Large intestine (tissue), 3 donors: ENCODE results near the gene FSTL4. TPM values are rescaled to one million over a fixed set of nuclear protein-coding genes. Genes with fewer than 3 reads are reported as not detected.
A peak's percentile ranks its signal among the peaks of the same experiment; 100 is the strongest.

ENCODE experiments used
- DNase-seq, 2 donors: peaks; one replicate each; pipeline versions ENCODE4 v3.0.0 to v3.0.0-alpha.2; 2013
- H3K27ac ChIP-seq: one replicate; pipeline ENCODE4 v1.5.1; 2013; ENCODE audit warnings: low read length
- H3K27me3 ChIP-seq: 2 replicates; pipeline ENCODE4 v1.6.1; 2013; ENCODE audit warnings: low read length; ENCODE audit not compliant: control insufficient read depth, insufficient read depth
- H3K36me3 ChIP-seq: 2 replicates; pipeline ENCODE4 v1.6.1; 2013; ENCODE audit warnings: low read length; ENCODE audit not compliant: control insufficient read depth, insufficient read depth
- H3K4me1 ChIP-seq: one replicate; pipeline ENCODE4 v1.6.1; 2013; ENCODE audit warnings: low read length; ENCODE audit not compliant: control insufficient read depth, insufficient read depth
- H3K4me3 ChIP-seq: one replicate; pipeline ENCODE4 v1.5.1; 2013; ENCODE audit warnings: low read length
- H3K9me3 ChIP-seq: one replicate; pipeline ENCODE4 v1.6.1; 2013; ENCODE audit warnings: mild to moderate bottlenecking, low read depth, low read length, moderate library complexity; ENCODE audit not compliant: control insufficient read depth
- WGBS: methylation state at CpG from one replicate; pipeline ENCODE4 v1.1.5; 2013; ENCODE audit warnings: low lambda C conversion rate; ENCODE audit not compliant: insufficient coverage; 5-methylcytosine and 5-hydroxymethylcytosine counted together
- polyA plus RNA-seq: library from polyadenylated mRNA; unstranded; fragments of 120-200 nt; gene quantifications from one replicate; pipeline ENCODE4 v1.2.1, GENCODE V29; 2013

Gene FSTL4
- polyA plus RNA-seq, 1 donor: 1.4 TPM

DNA sequence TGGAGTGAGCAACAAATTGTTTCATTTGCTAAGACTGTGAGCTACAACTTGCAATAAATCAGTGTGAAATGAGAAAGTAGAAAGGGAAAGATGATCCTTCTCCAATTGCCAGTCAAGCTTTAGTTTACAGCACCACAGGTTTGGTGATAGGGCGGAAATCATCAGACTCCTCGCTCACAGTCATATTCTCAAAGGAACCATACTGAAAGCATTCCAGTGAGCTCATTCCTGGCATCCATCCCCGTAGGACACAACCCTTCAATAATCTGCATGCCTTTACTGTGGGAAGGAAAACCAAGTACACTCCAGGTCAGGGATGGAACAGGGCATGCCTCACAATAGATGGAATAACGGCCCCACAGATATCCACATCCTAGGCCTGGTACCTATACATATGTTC lies 80.7 kb downstream of the FSTL4 start:
- DNase-seq: no peak
- no peak overlapping the region for H3K4me3 ChIP-seq
- WGBS: no CpG with 5 or more reads among the region's 4 CpGs

DNA sequence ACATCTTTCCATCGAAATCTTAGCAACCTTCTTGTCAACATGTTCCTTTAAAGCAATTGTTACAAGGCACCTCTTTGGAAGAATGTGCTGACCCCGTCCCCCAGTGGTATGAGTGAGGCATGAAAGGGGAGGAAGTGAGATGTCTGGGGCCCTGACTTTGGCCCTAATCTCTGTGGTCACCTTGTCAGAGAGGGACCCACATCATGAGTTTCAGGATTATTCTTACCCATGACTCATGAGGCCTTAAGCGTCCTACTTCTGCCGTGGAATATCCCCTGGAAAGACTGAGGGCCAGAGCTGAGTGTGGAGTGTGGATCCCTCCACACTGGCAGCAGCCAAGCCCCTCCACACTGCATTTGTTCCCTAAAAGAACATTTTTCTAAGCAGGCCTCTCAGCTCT lies 81.2 kb downstream of the FSTL4 start:
- no peak overlapping the region for H3K27ac ChIP-seq
- H3K4me3 ChIP-seq: no peak overlapping the region
- no peaks in the 10 kb centered on the region for H3K36me3 ChIP-seq
- no CpG with 5 or more reads among the region's 4 CpGs for WGBS
- H3K4me1 ChIP-seq: no peaks in the 10 kb centered on the region
- no peaks in the 10 kb centered on the region for H3K9me3 ChIP-seq
- H3K27me3 ChIP-seq: no peaks in the 10 kb centered on the region
- DNase-seq: no peak

More for the DNA sequence above, 80.7 kb downstream of the FSTL4 start:
- no peaks in the 10 kb centered on the region for H3K27me3 ChIP-seq
- no peak overlapping the region for H3K27ac ChIP-seq
- H3K4me1 ChIP-seq: no peaks in the 10 kb centered on the region
- H3K9me3 ChIP-seq: no peaks in the 10 kb centered on the region
- H3K36me3 ChIP-seq: no peaks in the 10 kb centered on the region

DNA sequence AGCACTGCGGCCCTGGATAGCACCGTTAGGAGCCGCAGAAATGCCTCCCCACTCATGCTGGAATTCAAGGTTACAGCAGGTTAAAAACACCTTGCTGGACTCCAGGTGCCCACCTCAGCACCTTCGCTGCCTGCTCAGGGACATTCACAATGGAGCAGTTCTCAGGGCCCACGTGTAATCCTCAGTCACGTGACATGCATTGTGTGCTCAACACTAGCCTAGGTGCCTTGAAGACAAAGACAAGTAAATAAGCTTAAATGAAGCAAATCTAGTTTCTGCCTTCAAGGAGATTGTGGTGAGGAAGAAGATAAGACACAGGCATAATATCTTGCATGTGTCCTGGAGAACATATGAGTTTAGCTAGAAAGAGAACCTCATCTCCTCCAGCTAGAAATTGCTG lies 82.1 kb downstream of the FSTL4 start:
- H3K4me3 ChIP-seq: no peak overlapping the region
- no peak for DNase-seq

DNA sequence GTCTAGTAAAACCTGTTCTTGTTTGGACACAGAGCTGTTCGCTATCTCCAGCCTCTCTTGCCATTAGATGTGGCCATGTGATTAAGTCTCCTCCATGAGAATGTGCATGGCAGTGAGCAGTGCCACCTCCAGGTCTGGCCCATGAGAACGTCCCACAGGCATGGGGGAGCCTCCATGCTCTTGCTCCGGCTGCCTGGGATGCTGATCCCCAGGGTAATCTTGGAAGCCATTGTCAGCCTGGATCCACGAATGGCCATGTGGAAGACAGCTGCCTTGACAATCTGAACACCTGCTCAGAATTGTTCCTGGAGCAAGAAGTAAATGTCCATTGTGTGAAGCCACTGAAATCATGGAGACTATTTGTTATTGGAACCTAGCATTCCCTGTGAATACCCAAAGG lies 83.5 kb downstream of the FSTL4 start:
- WGBS: no CpG with 5 or more reads among the region's 4 CpGs
- H3K4me1 ChIP-seq: no peaks in the 10 kb centered on the region

More for the DNA sequence above, 82.1 kb downstream of the FSTL4 start:
- WGBS: no CpG with 5 or more reads among the region's 6 CpGs
- Histone ChIP-seq H3K27ac (no peak overlapping the region), H3K4me1 (no peaks in the 10 kb centered on the region), H3K36me3 (no peaks in the 10 kb centered on the region), H3K27me3 (no peaks in the 10 kb centered on the region), H3K9me3 (no peaks in the 10 kb centered on the region)

DNA sequence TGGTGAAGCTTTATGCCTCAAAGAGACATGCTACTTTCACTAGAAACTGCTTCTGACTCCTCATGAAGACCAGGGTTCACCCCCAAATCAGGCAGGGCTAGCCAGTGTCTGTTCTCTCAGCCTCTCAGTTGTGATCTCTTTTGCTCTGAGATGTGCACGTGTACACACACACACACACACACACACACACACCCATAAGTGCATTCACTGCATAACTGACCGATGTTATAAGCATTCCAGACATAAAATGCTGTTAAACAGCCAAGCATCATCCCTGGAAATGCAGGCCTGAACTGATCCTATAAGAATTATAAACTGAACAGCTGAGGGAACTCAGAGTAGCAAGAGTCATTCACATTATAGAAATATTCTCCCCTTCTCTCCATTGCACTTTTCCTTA lies 85.0 kb downstream of the FSTL4 start:
- Histone ChIP-seq H3K4me3 (no peak overlapping the region), H3K4me1 (no peaks in the 10 kb centered on the region), H3K27ac (no peak overlapping the region), H3K36me3 (no peaks in the 10 kb centered on the region), H3K9me3 (no peaks in the 10 kb centered on the region), H3K27me3 (peaks cover 2% of the 10 kb centered on the region)
- peak; percentile 3 to 14 for DNase-seq
- no CpG with 5 or more reads among the region's 2 CpGs for WGBS

More for the DNA sequence above, 83.5 kb downstream of the FSTL4 start:
- Histone ChIP-seq H3K27ac (no peak overlapping the region), H3K9me3 (no peaks in the 10 kb centered on the region), H3K36me3 (no peaks in the 10 kb centered on the region), H3K4me3 (no peak overlapping the region), H3K27me3 (no peaks in the 10 kb centered on the region)
- no peak for DNase-seq

DNA sequence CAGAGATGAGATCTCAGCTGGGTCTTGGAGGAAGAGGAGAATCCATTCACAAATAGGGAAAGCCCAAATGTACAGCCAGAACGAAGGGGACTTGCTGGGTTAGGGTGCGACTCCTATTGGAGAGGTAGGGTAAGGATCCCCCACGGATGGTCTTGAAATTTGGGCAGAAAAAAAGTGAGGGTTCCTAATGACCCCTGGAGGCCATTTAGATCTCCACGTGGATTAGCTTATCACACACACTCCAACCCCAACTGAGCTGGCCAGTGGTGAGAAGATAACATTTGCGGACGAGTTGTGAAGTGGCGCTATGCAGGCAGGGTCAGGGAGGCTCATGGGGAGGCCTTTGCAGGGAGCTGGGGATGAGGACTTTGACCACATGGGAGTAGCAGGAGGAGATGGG lies 86.0 kb downstream of the FSTL4 start:
- DNase-seq: no peak
- H3K4me1 ChIP-seq: no peaks in the 10 kb centered on the region
- H3K9me3 ChIP-seq: no peaks in the 10 kb centered on the region
- peaks cover 2% of the 10 kb centered on the region for H3K27me3 ChIP-seq
- no peak overlapping the region for H3K27ac ChIP-seq
- H3K36me3 ChIP-seq: no peaks in the 10 kb centered on the region
- 86% methylated on average over 3 of the region's 7 CpGs for WGBS
- no peak overlapping the region for H3K4me3 ChIP-seq

DNA sequence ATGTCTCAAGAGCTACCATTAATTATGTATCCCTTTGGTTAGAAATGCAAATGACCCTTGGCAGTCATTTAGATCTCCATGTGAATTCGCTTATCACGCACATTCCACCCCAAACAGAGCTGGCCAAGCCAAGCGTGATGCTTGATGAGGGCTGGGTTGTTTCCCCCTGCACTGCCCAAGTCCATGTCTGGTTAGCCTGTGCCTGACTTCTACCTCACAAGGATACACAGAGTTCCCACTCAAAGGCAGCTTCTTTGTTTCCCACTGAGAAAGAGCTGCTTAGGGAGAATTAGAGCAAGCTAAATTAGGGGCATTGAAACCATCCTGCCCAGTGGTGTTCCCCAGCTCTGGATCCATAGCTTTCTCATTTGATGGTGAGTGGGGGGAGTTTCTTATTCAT lies 87.2 kb downstream of the FSTL4 start:
- H3K4me1 ChIP-seq: no peaks in the 10 kb centered on the region
- H3K9me3 ChIP-seq: no peaks in the 10 kb centered on the region
- no peaks in the 10 kb centered on the region for H3K36me3 ChIP-seq
- peaks cover 2% of the 10 kb centered on the region for H3K27me3 ChIP-seq
- no peak overlapping the region for H3K27ac ChIP-seq
- no peak overlapping the region for H3K4me3 ChIP-seq
- WGBS: no CpG with 5 or more reads among the region's 3 CpGs
- DNase-seq: no peak

DNA sequence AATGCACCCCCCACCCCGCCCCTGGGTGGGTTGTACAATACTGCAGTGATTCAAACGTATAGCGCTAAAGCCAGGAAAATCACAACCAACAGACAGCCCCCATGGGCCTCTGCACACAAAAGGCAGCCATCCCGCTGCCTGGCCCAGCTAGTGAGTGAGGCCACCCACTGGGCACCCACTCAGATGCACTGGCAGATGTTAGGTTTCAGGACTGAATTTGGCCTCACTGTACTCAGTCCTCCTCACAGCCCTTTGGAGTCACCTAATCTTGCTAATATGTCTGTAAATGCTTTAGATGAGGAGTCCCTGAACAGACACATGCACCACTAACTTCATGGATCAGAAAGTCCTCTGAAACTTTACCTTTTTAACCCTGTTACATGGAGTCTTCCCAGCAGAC lies 87.7 kb downstream of the FSTL4 start:
- Histone ChIP-seq H3K9me3 (no peaks in the 10 kb centered on the region), H3K27ac (no peak overlapping the region), H3K4me1 (no peaks in the 10 kb centered on the region), H3K36me3 (no peaks in the 10 kb centered on the region), H3K27me3 (peaks cover 2% of the 10 kb centered on the region), H3K4me3 (no peak overlapping the region)
- no CpG with 5 or more reads among the region's 4 CpGs for WGBS
- DNase-seq: no peak

DNA sequence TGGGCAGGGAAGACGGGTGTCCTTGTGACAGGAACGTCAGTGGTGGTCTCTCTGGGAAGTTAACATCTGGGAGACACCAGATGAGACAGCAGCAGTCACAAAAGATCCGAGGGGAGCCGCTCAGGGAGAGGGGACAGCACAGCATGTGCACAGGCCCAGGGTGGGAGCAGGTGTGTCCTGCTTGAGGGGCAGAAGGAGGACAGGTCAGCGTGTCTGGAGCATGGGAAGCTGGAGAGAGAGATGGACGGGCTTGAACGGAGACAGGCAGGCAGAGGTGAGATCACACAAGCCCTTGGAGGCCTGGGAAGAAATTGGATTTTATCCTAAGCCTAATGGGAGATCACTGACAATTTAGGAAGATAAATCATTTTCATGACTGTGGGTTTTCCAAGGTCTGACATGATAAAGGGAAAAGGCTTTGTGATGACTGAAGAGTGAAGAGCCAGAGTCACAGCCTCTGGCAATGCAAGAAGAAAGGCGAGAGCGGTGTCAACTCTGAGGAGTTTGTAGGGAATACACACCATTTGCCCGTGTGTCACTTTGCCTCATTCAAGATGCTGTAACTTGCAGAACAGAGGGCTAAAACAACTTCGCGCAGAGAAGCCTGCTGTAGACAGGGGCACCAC lies 88.3 kb downstream of the FSTL4 start:
- Histone ChIP-seq H3K9me3 (no peaks in the 10 kb centered on the region), H3K4me3 (no peak overlapping the region), H3K36me3 (no peaks in the 10 kb centered on the region), H3K4me1 (no peaks in the 10 kb centered on the region), H3K27me3 (peaks cover 2% of the 10 kb centered on the region), H3K27ac (no peak overlapping the region)
- no peak for DNase-seq
- 60% methylated on average over 1 of the region's 12 CpGs for WGBS

DNA sequence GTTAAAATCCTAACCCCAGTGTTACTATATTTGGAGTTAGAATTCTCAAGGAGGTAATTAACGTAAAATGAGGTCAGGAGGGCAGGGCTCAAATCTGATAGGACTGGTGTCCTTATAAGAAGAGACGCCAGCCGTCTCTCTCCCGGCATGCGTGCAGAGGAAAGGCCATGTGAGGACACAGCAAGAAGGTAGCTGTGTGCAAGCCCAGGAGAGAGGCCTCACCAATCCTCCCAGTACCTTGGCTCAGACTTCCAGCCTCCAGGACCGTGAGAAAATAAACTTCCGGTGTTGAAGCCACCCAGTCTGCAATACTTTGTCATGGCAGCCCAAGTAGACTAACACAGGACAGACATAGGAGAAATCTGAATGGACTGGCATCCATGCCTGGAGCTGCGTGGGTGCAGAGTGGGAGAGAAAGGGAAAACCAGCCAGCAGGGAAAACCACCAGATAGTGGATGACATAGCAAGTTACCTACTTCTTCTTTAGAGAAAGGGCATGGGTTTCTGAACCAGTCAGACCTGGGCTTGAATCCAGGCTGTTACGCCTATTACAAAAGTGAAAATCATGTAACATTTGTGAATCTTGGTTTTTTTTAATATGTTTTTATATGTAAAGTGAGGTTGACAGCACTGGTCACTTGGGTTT lies 89.2 kb downstream of the FSTL4 start:
- Histone ChIP-seq H3K4me3 (no peak overlapping the region), H3K4me1 (no peaks in the 10 kb centered on the region), H3K27me3 (peaks cover 2% of the 10 kb centered on the region), H3K36me3 (no peaks in the 10 kb centered on the region), H3K27ac (no peak overlapping the region), H3K9me3 (no peaks in the 10 kb centered on the region)
- no CpG with 5 or more reads among the region's 9 CpGs for WGBS
- DNase-seq: no peak

DNA sequence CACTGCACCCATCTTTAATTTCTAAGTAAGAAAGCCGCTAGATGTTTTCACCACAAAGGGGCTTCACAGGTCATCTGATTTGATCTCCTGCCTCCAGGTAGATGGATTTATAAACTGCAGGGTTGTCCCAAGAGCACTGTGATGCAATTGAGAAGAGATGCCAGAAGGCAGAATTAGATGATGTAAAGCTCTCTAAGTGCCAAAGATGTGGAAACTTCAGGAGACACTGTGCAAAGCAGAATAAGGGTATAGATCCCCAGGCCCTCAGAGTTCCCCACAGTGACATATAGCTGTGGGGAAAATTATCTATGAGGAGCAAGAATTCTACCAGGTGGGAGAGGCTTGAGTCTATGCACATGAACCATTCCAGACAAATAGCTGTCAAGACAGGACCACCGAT lies 90.5 kb downstream of the FSTL4 start:
- H3K36me3 ChIP-seq: no peaks in the 10 kb centered on the region
- DNase-seq: no peak

More for the DNA sequence above, 90.5 kb downstream of the FSTL4 start:
- no peak overlapping the region for H3K4me3 ChIP-seq
- no peaks in the 10 kb centered on the region for H3K9me3 ChIP-seq
- H3K27ac ChIP-seq: no peak overlapping the region
- no peaks in the 10 kb centered on the region for H3K4me1 ChIP-seq
- WGBS: 80% methylated on average over 1 of the region's 2 CpGs
- peaks cover 2% of the 10 kb centered on the region for H3K27me3 ChIP-seq
